ENCODE data around the gene ZNF280D.

GRCh38 chr15:56653107-56653506 lies 80.2 kb downstream of the ZNF280D start:
- TF ChIP-seq CTCF (IDR thresholded peaks at IDR 0.05 in 2 of 3, conservative IDR thresholded peaks at IDR 0.05 in 1 of 3; ENCODE audit: borderline replicate concordance in 1 of 3, insufficient read depth in 1 of 3, low read depth in 2 of 3, low read length in 2 of 3) (no peak), POLR2AphosphoS5 (IDR thresholded peaks at IDR 0.05; ENCODE audit: low read depth, low read length) (no peak), REST (IDR thresholded peaks at IDR 0.05; ENCODE audit: low read depth) (no peak), EZH2 (IDR thresholded peaks at IDR 0.05) (no peak)
